Myocyte (in vitro differentiated cells): ENCODE data around the gene MOGAT2. TPM values are rescaled to one million over a fixed set of nuclear protein-coding genes. Genes with fewer than 3 reads are reported as not detected.
"Not testable (repeated sequence)": the region's sequence is repeated elsewhere in the genome, so short reads cannot be mapped to it uniquely, and the experiment has no call there.

ENCODE experiments used
- DNase-seq: peaks from one replicate; pipeline ENCODE4 v3.0.0-alpha.2; 2012; ENCODE audit warnings: low read depth
- total RNA-seq: library from RNA; depleted of rRNA; stranded (reverse); fragments of >200 nt; gene quantifications from 2 replicates; pipeline ENCODE4 v1.2.3, GENCODE V29; 2014

MOGAT2 gene
- total RNA-seq, 1 donor from 2014 or later: not detected

DNA sequence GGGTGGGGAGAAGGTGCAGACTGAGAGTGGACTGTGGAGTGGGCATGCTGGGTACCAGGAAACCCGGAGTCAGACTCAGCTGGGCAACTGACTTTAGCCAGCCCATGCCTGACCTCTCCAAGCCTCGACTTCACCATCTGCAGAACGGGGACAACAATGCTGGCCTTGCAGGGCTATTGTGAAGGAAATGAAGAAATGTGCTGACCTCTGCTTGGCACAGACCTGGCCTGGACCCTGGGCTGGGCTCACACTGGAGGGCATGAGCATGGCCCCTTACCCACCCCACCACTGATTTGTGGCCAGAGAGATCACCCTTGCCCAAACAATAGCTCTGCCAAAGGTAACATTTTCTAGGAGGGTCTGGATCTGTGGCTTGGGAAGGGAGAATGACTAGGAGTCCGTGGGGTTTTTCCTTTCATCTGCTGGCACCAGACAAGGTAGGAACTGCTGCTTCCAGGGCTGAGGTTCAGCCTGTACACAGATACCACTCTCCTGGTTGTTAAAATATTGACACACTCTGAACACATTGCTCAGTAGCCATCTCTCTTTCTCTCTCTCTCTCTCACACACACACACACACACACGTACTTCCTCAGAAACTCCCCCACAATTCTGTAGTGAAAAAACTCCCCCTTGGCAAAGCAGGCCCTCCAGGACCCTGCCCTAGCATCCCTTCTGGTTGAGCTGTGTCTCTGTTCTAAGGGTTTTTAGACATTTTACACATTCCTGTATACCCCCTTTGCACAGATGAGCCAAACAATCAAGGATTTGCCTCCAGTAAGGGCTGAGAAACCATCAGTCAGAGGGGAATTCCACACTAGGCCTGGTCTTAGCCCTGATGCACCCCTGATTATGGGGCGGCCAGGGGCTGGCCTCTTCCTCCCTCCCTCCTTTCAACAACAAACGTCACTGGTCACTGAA lies 1.0 kb downstream of the MOGAT2 start:
- no peak for DNase-seq

GRCh38 chr11:75719340-75720239 lies 2.0 kb downstream of the MOGAT2 start:
- no peak for DNase-seq

DNA sequence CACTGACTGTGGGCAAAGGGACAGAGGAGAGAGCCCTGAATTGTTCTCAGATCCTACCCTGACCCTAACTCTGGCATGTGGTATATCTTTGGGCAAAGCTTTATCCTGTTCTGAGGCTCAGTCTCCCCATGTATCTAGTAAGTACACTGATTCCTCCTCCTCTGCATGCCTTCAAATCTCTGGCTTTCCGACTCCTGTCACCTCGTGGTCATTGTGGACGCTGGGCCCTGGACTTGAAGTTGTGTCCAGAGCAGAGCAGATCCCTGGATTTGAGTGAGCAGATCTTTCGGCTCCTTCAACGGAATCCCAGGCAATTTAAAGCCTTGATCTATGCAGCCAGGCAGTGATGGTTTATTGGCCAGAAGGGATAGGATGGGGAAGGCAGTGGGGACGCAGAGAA lies 3.0 kb downstream of the MOGAT2 start:
- DNase-seq: no peak

- DNase-seq: no peak
Observed at GRCh38 chr11:75721852-75722668, 4.4 kb downstream of the MOGAT2 start.

GRCh38 chr11:75722669-75723042 lies 5.0 kb downstream of the MOGAT2 start:
- no peak for DNase-seq

GRCh38 chr11:75725547-75726320 lies 8.1 kb downstream of the MOGAT2 start:
- no peak for DNase-seq

DNA sequence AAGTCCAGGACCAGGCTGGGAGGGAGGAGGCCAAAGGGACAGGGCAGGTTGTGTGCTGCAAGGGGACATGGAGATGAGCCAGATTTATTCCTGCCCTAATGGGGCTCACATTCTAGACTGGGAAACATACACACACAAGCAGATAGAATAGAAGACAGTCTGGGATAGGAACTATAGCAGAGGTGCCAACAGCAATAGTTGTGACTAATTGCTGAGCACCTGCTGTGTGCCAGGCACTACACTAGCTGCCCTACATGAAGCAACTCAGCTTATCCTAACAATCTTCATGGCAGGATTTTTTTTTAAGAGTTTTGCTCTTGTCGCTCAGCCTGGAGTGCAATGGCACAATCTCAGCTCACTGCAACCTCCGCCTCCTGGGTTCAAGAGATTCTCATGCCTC lies 11.4 kb downstream of the MOGAT2 start:
- no peak for DNase-seq

- no peak for DNase-seq
Observed at GRCh38 chr11:75731095-75731494, 13.5 kb downstream of the MOGAT2 start.

- no peak for DNase-seq
Observed at GRCh38 chr11:75733071-75733430, 15.4 kb downstream of the MOGAT2 start.

DNA sequence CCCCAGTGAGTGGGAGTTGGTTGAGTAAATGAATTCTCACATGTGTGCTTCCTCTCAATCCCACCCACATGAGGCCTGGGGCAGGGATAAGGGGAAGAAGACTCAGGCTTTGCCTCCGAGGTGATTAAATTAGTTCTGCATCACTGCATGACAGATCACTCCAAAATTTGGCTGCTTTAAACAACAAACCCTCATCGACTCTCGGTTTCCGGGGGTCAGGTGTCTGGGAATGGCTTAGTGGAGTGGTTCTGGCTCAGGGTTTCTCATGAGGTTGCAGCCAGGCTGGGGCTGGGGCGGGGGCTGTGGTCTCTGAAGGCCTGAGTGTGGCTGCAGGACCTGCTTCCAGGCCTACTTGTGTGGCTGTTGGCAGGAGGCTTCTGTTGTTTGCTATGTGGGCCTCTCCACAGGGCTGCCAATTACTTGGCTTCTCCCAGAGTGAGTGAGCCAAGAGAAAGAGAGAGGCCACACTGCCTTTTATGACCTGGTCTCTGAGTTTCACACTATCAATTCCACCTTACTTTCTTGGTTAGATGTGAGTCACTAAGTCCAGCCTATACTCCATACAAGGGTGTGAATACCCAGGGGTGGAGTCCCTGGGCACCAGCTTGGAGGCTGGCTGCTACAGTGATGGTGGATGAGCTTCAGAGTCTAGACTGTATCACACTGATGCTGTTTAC lies 15.9 kb downstream of the MOGAT2 start:
- DNase-seq: peak; percentile 40

- DNase-seq: peak; percentile 43
Observed at GRCh38 chr11:75734491-75735180, 17.0 kb downstream of the MOGAT2 start.

- DNase-seq: no peak
Observed at GRCh38 chr11:75735181-75735845, 17.7 kb downstream of the MOGAT2 start.

- DNase-seq: no peak
Observed at GRCh38 chr11:75737314-75737713, 19.7 kb downstream of the MOGAT2 start.

DNA sequence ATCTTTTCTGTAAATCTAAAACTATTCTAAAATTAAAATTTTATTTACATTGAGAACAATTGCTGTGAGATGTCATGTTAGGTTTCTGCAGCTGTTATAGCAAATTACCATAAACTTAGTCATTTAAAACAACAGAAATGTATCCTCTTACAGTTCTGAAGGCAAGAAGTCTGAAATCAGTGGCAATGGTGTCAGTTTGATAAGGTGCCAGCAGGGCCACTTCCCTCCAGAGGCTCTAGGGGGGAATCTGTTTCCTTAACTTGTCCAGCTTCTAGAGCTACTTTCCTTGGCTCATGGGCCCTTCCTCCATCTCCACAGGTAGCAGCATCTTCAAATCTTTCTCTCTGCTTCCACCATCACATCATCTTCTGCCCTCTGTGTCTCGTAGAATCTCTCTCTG lies 23.0 kb downstream of the MOGAT2 start:
- DNase-seq: no peak

DNA sequence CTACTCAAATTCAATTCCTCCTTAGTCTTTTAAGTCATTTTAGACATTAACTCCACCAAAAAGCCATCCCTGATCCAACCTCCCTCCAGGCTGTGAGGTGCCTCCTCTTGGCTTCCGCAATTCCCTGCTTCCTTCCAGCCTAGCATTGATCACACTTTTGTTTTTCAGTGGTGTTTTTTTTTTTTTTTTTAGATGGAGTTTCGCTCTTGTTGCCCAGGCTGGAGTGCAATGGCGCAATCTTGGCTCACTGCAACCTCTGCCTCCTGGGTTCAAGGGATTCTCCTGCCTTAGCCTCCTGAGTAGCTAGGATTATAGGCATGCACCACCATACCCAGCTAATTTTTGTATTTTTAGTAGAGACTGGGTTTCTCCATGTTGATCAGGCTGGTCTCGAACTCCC lies 25.5 kb downstream of the MOGAT2 start:
- not testable (repeated sequence) for DNase-seq

- no peak for DNase-seq
Observed at GRCh38 chr11:75743711-75744563, 26.3 kb downstream of the MOGAT2 start.

DNA sequence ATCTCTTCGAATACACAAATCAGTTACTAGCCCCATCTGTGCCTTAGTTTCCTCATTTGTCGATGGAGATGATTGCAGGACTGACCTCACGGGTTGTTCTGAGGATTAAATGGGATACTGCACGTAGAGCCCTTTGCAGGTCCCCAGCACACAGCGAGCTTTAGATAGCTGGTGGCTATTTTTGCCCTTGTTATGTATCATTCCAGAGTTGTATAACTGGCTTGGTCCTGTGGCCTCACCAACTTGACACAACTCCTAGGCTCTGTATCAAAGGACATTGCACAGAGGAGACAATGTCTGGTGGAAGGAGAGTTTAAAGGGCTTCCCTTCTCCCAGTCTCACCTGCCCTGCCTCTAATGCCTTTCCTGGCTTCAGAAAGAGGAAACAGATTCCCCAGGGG lies 28.2 kb downstream of the MOGAT2 start:
- no peak for DNase-seq
